Fibroblast of lung (primary cell): ENCODE measurements around the gene FGF9.

ENCODE experiments used
- EZH2 ChIP-seq: IDR thresholded peaks from 2 replicates; pipeline ENCODE4 v1.5.1; 2012; ENCODE audit warnings: low read length, control low read depth, mild to moderate bottlenecking; ENCODE audit errors: missing control alignments
- TF ChIP-seq, protein P1 (sequence below), 2 donors: IDR thresholded peaks in 1 of 2; conservative IDR thresholded peaks in 1 of 2; 1 replicate in 1 of 2; 2 replicates in 1 of 2; pipeline ENCODE4 v1.5.1; 2011 to 2012; ENCODE audit warnings: low read length in 2 of 2, control low read depth in 1 of 2, inconsistent platforms in 1 of 2, low read depth in 1 of 2, mild to moderate bottlenecking in 1 of 2

DNA sequence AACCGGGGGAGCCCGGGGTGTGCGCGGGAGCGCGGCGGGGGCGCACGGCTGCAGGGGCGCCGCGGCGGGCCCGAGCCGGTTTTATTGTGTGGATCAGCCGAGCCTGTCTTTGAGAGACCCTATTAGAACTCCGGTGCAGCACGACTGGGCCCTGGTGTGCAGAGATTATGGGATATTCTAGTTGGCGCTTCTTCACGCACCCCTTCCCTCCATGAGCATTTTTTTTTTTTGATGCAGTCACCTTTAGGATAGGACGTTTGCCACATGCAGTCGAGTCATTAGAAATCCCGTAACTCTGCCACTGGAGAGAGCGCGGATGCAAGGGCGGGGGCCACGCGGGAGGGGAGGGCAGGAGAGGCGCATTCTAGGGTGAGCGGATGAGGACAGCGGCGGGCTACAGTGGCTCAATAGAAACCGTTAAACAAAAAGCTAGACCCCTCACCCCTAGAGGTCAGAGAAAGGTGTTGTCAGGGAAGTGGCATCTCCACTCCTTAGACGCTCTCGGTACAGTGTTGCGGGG, 3.7 kb downstream of the FGF9 start:
- TF ChIP-seq, protein P1, sequence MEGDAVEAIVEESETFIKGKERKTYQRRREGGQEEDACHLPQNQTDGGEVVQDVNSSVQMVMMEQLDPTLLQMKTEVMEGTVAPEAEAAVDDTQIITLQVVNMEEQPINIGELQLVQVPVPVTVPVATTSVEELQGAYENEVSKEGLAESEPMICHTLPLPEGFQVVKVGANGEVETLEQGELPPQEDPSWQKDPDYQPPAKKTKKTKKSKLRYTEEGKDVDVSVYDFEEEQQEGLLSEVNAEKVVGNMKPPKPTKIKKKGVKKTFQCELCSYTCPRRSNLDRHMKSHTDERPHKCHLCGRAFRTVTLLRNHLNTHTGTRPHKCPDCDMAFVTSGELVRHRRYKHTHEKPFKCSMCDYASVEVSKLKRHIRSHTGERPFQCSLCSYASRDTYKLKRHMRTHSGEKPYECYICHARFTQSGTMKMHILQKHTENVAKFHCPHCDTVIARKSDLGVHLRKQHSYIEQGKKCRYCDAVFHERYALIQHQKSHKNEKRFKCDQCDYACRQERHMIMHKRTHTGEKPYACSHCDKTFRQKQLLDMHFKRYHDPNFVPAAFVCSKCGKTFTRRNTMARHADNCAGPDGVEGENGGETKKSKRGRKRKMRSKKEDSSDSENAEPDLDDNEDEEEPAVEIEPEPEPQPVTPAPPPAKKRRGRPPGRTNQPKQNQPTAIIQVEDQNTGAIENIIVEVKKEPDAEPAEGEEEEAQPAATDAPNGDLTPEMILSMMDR (conservative IDR thresholded peaks at IDR 0.05 in 1 of 2, IDR thresholded peaks at IDR 0.05 in 1 of 2; ENCODE audit: low read depth in 1 of 2, low read length in 2 of 2): no peak
- no peak for TF ChIP-seq EZH2
